SK-N-MC (cell line): ENCODE data around the gene PRELID1.

Source experiments
- EZH2 ChIP-seq: fragments of 200-600 bp; sonication (generic); IDR thresholded peaks from one replicate; pipeline ENCODE4 v1.6.1; 2017; ENCODE audit warnings: antibody characterized with exemption
- POLR2AphosphoS5 ChIP-seq: IDR thresholded peaks from 2 replicates; pipeline ENCODE4 v1.6.1; 2012; ENCODE audit warnings: mild to moderate bottlenecking, low read depth, low read length, borderline replicate concordance

- TF ChIP-seq POLR2AphosphoS5 (no peak), EZH2 (no peak)
Measured at GRCh38 chr5:177349362-177349647, 45.7 kb downstream of the PRELID1 start.
